ENCODE measurements around the gene FXYD4.
"Not testable (repeated sequence)": the region's sequence is repeated elsewhere in the genome, so short reads cannot be mapped to it uniquely, and the experiment has no call there.

GRCh38 chr10:43330049-43330823 is 41.2 kb upstream of the FXYD4 start:
- TF ChIP-seq CTCF (IDR thresholded peaks at IDR 0.05; ENCODE audit: poor library complexity); EZH2 (IDR thresholded peaks at IDR 0.05; ENCODE audit: borderline replicate concordance): not testable (repeated sequence)

Data from hepatocyte (in vitro differentiated cells).